ENCODE measurements around the gene MB. TPM values are rescaled to one million over a fixed set of nuclear protein-coding genes. Genes with fewer than 3 reads are reported as not detected.

MB gene
- total RNA-seq, 1 donor, result not detected

GRCh38 chr22:35648066-35649025 lies 31.2 kb upstream of the MB start, which contains the start of gene APOL6:
Gene APOL6 (plus strand): TSS chr22:35648446. CDS start chr22:35656426, 7,980 bp downstream.
- H3K4me3 ChIP-seq (ENCODE audit: low read depth, low read length), result peak within 1 kb of the TSS; percentile 79
- peak; percentile 79 for DNase-seq (ENCODE audit: low read depth)

GRCh38 chr22:35645646-35646045 lies 28.5 kb upstream of the MB start:
- TF ChIP-seq CTCF (IDR thresholded peaks at IDR 0.05; ENCODE audit: insufficient read depth, low read length), result no peak
- no peak for DNase-seq (ENCODE audit: low read depth)

More at GRCh38 chr22:35648066-35649025, 31.2 kb upstream of the MB start, which contains the start of gene APOL6:
- no peak for TF ChIP-seq CTCF (IDR thresholded peaks at IDR 0.05; ENCODE audit: insufficient read depth, low read length)

GRCh38 chr22:35643991-35644390 lies 26.9 kb upstream of the MB start:
- DNase-seq (ENCODE audit: low read depth), result no peak
- no peak overlapping the region for H3K4me3 ChIP-seq (ENCODE audit: low read depth, low read length)
- TF ChIP-seq CTCF (IDR thresholded peaks at IDR 0.05; ENCODE audit: insufficient read depth, low read length), result no peak

More at GRCh38 chr22:35645646-35646045, 28.5 kb upstream of the MB start:
- H3K4me3 ChIP-seq (ENCODE audit: low read depth, low read length), result no peak overlapping the region

GRCh38 chr22:35642305-35642741 lies 25.2 kb upstream of the MB start:
- TF ChIP-seq CTCF (IDR thresholded peaks at IDR 0.05; ENCODE audit: insufficient read depth, low read length), result no peak
- DNase-seq (ENCODE audit: low read depth), result peak; percentile 38
- H3K4me3 ChIP-seq (ENCODE audit: low read depth, low read length), result no peak overlapping the region

- DNase-seq (ENCODE audit: low read depth), result no peak
- no peak for TF ChIP-seq CTCF (IDR thresholded peaks at IDR 0.05; ENCODE audit: insufficient read depth, low read length)
- H3K4me3 ChIP-seq (ENCODE audit: low read depth, low read length), result no peak overlapping the region
Measured at GRCh38 chr22:35641494-35642120, 24.5 kb upstream of the MB start.

- DNase-seq (ENCODE audit: low read depth), result peak; percentile 95
- no peak overlapping the region for H3K4me3 ChIP-seq (ENCODE audit: low read depth, low read length)
- no peak for TF ChIP-seq CTCF (IDR thresholded peaks at IDR 0.05; ENCODE audit: insufficient read depth, low read length)
Measured at GRCh38 chr22:35638410-35638809, 21.3 kb upstream of the MB start.
